AML-193 (cell line): ENCODE measurements around the gene LTBP2.

Experiments used
- DNase-seq, 2 experiments: peaks; one replicate each; lab custom pipeline; 2025; lab: John Stamatoyannopoulos, UW

Gene LTBP2

GRCh38 chr14:74611650-74612349, at the start of gene LTBP2:
Gene LTBP2 (minus strand): TSS chr14:74612237. CDS start chr14:74611944, 293 bp downstream.
- no peak for DNase-seq

DNA sequence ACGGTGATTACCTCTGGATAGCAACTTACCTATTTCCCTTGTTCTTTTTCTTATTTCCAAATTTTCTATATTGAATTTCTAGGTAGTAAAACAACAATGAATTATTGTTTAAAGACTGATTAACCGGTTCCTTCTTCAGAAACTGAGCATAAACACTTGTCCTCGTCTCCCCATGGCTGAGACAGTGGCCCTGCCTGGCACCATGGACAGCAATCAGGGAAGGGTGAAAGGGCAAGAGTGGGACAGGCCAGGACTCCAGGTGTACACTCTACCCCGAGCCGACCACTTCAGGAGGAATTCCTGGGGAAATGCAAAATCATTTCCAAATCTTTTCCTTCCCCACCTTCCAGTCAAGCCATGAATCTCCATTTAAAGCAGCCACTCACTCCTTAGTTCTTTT, 48.8 kb upstream of the LTBP2 start:
- no peak for DNase-seq

DNA sequence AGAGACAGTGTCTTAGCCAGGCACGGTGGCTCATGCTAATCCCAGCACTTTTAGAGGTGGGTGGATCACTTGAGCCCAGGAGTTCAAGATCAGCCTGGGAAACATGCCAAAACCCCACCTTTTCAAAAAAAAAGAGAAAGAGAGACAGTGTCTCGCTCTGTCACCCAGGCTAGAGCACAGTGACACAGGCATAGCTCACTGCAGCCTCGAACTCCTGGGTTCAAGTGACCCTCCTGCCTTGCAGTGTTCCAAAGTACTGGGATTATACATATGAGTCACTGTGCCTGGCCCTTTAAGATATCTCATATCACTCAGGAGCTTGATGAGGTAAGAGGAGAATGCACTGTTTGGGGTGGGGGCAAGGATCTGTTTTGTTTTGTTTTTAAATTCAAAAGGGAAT, 48.1 kb upstream of the LTBP2 start:
- DNase-seq = no peak

DNA sequence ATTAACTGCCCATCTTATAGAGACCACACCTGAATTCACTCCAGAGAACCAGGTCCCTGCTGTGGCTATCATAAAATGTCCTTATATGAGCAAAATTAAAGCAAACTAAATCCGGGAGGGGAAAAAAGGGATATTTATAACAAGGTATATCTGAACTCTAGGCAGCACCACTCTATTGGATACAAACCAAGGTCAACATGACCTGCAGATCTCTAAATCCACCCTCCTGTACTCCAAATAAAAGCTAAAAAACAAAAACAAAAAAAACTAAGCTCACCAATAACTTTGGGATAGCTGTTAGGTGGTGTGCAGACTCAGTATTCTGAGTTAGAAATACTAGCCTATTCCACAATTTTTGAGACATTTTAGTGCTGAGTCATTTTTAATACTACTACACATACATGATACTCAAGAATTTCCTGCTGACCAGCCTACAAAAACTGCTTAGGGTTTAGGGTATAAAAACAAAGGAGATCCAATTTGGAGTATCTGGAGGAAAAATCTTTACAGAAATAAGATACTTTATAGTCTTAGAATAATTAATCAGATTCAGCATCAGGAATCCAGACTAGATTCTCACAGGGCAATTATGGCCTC, 46.6 kb upstream of the LTBP2 start:
- DNase-seq = no peak

DNA sequence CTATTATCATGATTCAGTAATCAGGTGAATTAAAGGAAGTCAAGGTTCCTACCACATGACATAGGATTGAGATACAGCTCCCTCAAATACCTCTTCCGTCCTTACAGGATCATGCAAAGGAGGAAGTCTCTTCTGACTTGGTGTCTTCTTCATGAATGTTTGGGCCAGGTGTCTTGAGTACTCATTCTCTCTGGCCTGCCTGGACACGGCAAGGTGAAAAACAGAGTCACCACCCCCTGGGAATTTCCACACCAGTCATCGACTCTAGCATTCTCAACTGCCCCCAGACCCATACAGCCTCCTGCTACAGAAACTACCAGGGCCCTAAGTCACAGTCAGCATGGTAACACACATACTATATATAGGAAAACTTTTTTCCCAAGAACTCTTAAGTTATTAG, 44.9 kb upstream of the LTBP2 start:
- DNase-seq = no peak

- DNase-seq = no peak
Measured at GRCh38 chr14:74655599-74656395, 43.8 kb upstream of the LTBP2 start.

GRCh38 chr14:74654931-74655330, 42.9 kb upstream of the LTBP2 start:
- DNase-seq = no peak

DNA sequence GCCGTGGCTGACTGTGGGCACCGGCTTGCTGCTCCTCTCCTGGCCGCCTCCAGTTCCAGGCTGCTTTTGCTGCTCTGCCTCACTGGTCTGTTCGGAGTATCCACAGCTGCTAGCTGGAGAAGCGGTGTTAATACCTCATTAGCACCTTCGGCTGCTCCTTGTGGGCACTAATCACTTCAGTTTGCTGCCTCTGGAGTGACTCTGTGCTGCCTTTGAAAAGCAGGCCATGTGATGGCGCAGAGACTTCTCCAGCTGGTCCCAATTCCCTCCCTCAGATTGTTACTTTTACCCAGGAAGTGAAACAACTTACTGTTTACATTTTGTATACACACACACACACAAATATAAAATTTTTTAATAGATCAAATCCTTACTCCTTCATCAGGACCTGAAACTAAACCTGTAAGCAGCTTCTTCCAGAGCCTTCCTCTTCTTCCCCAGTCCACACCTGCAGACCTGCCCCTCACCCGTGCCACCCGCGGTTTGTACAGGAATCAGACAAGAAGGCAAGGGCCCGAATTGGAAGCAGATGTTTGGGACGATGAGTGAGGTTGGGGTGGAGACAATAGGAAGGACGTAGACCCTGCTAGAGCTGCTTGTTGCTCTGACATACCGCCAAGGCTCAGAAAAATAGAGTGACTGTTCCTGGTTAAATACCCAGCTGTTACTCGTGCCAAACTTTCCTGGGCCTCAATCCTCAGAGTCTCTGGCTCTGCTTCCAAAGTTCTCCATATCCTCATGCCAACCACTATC, 41.5 kb upstream of the LTBP2 start:
- no peak for DNase-seq

- DNase-seq = no peak
Measured at GRCh38 chr14:74652541-74652940, 40.5 kb upstream of the LTBP2 start.

DNA sequence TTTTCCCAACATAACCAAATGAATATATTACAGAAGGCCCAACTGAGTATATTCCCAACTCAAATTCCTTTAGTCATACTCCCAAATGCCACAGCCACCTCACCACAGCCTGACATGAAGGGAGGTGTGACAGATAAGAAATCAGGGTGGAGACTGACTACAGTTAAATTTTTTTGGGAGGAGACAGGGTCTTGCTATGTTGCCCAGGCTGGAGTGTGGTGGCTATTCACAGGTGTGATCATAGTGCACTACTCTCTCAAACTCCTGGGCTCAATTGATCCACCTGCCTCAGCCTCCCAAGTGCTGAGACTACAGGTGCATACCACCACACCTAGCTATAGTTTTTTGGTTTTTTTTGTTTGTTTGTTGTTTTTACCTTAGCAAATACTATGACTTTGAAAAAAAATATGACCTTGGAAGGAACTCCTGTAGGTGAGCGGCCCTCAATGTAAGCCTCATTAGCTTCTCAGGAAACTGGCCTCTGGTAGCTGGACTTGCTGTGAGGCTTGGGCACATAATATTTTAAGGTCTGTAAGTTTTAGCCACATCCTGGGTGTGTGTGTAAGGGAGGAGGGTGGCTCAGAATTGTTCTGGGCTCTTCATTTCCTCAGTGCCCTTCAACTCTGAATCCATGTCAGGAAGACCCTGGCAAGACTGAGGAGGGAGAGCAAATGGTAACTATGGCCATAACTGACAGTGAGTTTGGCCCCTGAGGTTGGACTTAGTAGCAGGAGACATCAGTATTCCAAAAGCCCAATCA, 39.1 kb upstream of the LTBP2 start:
- no peak for DNase-seq

DNA sequence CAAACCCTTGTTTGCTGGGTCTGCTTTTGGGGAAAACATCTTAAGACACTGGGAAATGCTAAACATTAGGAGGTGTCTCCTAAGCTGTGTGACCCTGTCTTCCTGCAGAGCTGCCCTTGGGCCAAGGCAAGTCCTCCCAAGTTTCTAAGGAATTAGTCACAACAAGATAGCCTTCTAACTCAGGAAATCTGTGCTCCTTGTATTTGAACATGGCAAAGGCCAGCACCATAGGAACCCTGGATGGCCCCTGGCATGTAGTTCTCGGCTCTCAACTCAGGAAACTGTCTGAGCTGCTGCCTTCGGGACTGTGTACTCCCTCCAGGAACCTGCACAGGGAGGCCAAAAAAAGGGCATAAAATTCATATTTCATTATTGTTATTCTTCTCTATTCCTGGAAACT, 37.6 kb upstream of the LTBP2 start:
- DNase-seq = no peak

DNA sequence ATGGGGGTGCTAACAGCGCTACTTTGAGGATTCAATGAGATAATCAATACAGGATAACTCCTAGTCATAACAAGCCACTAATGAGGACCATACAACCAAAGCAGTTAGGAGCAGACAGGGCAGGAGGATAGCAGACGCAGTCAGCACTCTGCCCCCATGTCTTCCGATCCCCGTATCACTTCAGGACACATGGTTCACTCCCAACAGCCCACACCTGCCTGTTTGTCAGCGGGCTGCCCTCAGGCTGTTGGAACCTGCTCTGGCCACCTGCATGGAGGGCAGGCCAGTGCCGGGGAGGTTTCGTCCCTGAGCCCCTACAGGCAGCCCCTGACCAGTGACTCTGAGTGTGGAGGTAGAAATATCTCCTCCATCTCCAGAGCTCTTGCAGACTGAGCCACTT, 37.1 kb upstream of the LTBP2 start:
- no peak for DNase-seq

- DNase-seq = no peak
Measured at GRCh38 chr14:74648601-74649000, 36.6 kb upstream of the LTBP2 start.

DNA sequence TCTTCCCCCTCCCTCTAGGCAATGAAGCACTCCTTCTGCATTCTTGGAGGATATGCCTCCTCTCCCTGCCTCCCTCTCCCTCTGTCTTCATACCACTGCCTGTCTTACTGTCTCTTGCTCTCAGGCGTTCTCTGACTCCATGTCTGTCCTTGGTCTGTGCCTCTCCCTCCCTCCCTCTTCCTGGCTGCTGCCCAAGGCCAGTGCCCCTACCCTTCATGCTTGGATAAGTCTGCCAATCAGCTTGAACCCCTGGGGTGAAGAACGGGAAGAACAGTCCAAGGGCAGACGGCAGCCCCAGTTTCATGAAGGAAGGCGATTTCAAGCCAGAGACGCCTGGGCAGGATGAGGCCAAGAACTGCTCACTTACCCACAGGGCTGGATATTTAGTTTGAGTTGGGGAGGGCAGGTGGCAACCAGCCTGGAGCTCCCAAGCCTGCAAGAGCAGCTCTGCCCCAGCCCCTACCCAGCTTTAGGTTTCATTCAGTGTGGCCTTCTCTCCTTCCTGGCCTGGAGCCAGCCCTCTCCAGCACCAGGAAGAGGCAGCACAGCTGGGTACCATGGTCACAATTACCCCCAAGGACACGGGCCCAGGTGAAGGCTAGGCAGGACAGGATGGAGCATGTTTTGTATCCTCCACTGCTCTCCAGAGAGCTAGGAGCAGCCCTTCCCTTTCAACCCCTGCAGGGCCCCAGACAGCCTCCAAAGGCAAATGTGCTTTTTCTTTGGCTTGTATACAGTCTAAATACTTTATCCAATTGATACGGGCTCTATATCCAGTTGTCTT, 35.8 kb upstream of the LTBP2 start:
- no peak for DNase-seq

DNA sequence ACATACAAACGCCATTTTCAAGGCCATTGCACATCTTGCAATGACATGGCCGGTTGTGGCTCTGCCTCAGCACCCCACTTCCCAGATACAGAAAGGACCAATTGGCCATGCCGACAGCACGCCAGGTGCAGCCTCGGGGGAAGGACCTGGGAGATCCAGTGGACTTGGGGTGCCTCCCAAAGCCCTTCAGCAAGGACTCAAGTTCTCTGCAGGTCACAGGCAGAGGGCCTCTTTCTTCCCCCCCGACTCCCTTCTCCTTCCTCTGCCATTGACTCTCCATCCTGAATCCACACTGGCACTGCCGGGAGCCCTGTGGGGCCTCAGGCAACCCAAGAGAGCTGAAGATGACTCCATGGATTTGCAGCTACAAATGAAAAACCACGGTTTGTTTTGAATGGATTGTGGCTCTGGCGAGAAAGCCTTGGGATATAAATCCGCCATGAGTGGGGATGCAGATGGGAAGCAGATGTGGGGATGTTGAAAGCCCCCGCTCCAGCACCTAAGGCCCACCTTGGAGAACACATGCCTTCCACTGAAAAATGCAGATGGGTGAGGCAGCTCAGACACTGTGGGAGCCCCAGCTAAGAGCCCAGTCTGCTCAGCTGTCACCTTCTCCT, 35.1 kb upstream of the LTBP2 start:
- DNase-seq = no peak

DNA sequence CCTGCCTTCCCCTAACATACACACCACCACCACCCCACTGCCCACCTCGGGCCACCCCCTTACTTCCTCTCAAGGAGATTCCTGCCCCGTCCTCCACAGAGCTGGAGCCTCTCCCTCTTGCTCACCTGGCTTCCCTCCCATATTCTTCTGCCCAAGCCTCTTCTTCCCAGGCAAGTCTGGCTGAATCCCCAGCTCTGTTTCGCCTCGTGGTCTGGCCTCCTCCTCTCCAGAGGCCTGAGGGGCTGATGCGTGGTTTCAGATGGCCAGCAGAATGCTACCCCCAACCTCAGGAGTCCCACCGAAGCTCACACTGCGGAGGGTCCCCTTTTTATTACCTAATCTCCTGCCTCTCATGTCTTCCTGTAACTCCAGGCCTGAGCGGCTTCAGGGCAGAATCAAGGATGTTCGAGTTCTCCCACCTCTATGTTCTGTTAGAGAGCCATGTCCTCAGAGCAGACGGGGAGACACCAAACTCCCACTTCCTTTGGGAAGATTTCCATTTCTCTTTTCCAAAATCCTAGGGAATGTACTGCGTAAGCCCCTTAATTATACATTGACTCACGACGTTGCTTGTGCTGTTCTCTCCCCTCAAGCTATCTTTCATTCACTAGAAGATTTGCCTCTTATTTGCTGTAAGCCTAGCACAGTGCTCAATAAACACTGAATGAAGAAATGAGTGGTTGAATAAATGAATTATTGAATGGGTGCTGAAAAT, 33.9 kb upstream of the LTBP2 start:
- DNase-seq = no peak

DNA sequence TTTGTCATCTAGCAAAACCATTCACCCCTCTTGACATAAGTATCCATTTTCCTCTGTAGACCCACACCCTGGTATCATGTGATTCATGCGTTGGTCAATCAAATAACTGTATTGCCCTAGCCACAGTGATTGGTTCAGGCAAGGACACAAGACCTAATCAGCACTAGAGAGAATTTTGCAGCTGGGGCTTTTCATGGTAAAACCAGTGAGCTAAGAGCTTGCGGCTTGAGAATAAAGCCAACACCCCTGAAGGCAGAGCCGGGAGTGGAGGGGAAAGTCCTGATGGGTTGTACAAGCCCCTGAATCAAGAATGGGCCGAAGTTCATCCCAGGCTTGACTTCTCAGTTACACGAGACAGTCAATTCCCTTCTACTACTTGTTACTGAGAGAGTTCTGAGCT, 33.2 kb upstream of the LTBP2 start:
- no peak for DNase-seq

- no peak for DNase-seq
Measured at GRCh38 chr14:74641601-74642391, 29.8 kb upstream of the LTBP2 start.

- no peak for DNase-seq
Measured at GRCh38 chr14:74638966-74639365, 26.9 kb upstream of the LTBP2 start.
